GM19372 (cell line): ENCODE measurements around the gene ALKBH7.

Experiments used
- ATAC-seq: cut with Tn5 transposase; IDR thresholded peaks from one replicate; pipeline ENCODE4 v1.9.1; 2021; ENCODE audit warnings: mild to moderate bottlenecking, low read depth, moderate library complexity; ENCODE audit not compliant: unreplicated experiment

Gene ALKBH7

DNA sequence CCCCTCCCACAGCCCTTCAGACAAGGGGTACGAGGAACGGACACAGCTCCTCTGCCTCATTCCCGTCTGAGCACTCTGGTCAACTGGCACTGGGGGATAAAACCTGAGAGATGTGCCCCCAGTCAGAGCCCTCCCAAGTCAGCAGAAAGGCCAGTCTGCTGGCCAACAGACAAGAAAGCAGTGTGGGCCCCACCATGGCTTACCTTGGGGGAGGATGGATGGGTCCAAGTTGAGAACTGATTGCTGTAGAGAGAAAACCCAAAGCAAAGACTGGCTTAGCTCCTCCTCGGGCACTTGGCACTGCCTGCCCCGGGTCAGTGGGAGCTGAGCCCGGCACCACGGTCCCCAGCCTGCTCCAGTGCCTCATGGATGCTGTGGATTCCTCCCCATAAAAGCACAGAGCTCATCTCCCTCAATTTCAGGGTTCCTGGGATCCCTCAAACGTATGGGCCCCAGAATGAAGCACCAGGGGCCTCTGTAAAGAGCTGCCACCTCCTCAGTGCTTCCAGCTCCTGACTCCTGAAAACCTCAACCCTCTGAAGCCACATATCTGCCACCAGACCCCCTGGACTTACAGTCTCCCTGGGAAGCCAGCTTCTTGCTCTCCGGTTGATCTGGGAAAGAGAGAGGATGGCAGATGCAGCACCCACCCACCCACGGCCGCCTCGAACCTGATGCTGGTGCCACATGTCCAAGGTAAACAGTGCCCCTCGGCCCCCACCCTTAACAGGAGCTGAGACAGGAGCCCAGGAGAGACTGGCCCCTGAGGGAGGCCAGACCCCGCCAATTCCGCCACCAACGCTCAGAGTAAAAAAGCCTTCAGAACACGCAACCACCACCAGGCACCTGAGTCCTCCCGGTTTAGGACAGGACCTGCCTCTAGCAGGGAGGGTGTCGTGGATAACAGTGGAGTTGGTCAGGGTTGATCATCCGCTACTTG lies 48.8 kb downstream of the ALKBH7 start:
- no peak for ATAC-seq

DNA sequence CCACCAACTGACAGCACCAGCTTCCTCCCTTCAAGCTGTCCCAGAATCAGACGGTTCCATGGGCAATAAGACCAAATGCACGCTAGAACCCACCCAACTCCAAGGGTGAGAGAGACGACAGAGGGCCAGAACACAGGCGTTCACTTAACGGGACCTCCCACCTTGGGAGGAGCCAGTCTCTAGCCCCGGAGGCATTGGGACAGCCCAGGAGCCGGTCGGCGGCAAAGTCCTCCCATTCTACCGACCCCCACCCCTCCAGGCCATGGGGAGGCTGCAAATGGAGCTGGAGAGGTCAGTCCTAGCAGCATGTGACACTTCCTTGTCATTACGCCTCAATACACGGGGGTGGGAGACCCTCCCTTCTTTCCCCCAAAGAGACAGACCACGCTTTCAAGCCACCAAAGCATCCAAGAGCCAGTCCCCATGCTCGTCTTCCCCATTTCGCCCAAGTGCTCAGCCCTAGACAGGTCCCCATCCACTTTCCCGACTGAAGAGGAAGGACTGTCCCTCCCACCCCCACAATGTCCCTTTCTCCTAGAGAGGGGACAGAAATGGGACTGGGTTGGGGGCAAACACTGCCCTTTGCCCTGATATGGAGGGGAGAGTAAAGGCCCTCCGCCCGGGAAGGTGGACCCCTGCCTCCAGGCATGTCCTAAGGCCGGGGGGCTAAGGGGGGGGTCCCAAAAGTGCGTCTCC lies 51.1 kb downstream of the ALKBH7 start:
- no peak for ATAC-seq

DNA sequence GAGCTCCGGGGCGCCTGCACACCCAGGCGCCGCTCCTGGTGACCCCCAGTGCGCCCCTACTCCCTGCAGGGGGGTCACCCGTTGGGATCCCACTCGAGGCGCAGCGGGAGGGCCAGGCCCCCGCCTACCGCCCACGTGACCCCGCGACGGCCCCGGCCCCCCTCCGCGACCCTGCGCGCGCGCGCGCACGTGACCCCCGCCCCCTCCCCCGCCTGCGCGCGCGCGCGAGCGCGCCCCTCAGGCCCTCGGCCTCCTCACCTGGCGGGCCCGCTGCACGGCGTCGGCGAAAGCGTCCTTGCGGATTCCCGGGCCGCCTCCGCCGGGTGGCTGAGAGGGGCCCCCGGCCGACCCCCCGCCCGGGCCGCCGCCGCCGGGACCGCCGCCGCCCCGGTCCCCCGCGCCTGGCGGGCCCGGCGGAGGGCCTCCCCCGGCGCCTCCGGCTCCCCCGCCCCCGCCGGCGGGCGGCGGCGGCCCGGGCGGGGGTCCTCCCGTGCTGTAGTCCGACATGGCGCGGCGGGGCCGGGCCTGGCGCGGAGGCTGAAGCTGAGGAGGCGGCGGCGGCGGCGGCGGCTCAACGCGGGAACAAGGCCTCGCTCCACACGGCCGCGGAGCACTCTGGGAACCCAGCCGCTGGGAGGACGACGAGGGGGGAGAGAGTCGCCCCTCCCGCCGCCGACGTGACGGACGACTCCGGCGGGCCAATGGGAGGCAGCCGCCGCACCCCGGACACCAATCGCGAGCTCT lies 51.8 kb downstream of the ALKBH7 start, which contains the start of gene KHSRP:
Gene KHSRP, minus strand, starts transcription at position 617 of the 744 bp plus-strand sequence. Its CDS starts 110 bp downstream, at position 507.
- ATAC-seq: no peak
